GM23338 (cell line): ENCODE results near the gene SRSF12. TPM values are rescaled to one million over a fixed set of nuclear protein-coding genes. Genes with fewer than 3 reads are reported as not detected.
A peak's percentile ranks its signal among the peaks of the same experiment; 100 is the strongest.

Experiments
- ATAC-seq: fragments of 200-7000 bp; cut with Tn5 transposase; 3 replicates; pipeline ENCODE4 v1.9.1; 2020
- DNase-seq: peaks from one replicate; pipeline ENCODE4 v3.0.0-alpha.2; 2015; ENCODE audit warnings: low spot score
- H2AFZ ChIP-seq: fragments of 200-600 bp; sonication (generic); 2 replicates; pipeline ENCODE4 v1.8.0; 2016; ENCODE audit warnings: antibody characterized with exemption, mild to moderate bottlenecking, moderate library complexity
- H3F3A ChIP-seq: fragments of 200-600 bp; sonication (generic); replicated peaks from 2 replicates; pipeline ENCODE4 v1.8.0; 2017; ENCODE audit warnings: antibody characterized with exemption, mixed run types, low read depth
- H3K27ac ChIP-seq: fragments of 200-600 bp; sonication (generic); 2 replicates; pipeline ENCODE4 v1.6.1; 2016; ENCODE audit warnings: low read depth
- H3K27me3 ChIP-seq: fragments of 200-600 bp; sonication (generic); 2 replicates; pipeline ENCODE4 v1.8.0; 2016; ENCODE audit warnings: mild to moderate bottlenecking, mixed run types, moderate library complexity; ENCODE audit not compliant: insufficient read depth
- H3K36me3 ChIP-seq: fragments of 200-600 bp; sonication (generic); 2 replicates; pipeline ENCODE4 v1.8.0; 2016; ENCODE audit warnings: mild to moderate bottlenecking; ENCODE audit not compliant: insufficient read depth
- H3K4me1 ChIP-seq: fragments of 200-600 bp; sonication (generic); 2 replicates; pipeline ENCODE4 v1.8.0; 2016; ENCODE audit warnings: mild to moderate bottlenecking, moderate library complexity; ENCODE audit not compliant: insufficient read depth
- H3K4me2 ChIP-seq: fragments of 200-600 bp; sonication (generic); 2 replicates; pipeline ENCODE4 v1.7.1; 2017; ENCODE audit warnings: mixed run types
- H3K4me3 ChIP-seq: fragments of 200-600 bp; sonication (generic); 2 replicates; pipeline ENCODE4 v1.6.1; 2016; ENCODE audit warnings: mixed run types
- H3K79me2 ChIP-seq: fragments of 200-600 bp; sonication (generic); replicated peaks from 2 replicates; pipeline ENCODE4 v1.8.0; 2017; ENCODE audit warnings: mild to moderate bottlenecking; ENCODE audit not compliant: insufficient read depth
- H3K9me2 ChIP-seq: fragments of 200-600 bp; sonication (generic); 2 replicates; pipeline ENCODE4 v1.8.0; 2017; ENCODE audit not compliant: insufficient read depth
- H4K20me1 ChIP-seq: fragments of 200-600 bp; sonication (generic); replicated peaks from 2 replicates; pipeline ENCODE4 v1.8.0; 2017; ENCODE audit warnings: mild to moderate bottlenecking; ENCODE audit not compliant: insufficient read depth
- H3K27ac Mint-ChIP-seq: 2 replicates; pipeline ENCODE4 v1.8.0; 2020; ENCODE audit warnings: inconsistent platforms, mild to moderate bottlenecking, moderate library complexity, mixed read lengths
- H3K27me3 Mint-ChIP-seq: 3 replicates; pipeline ENCODE4 v1.8.0; 2022; ENCODE audit warnings: low read depth, mild to moderate bottlenecking, moderate library complexity, mixed read lengths, inconsistent platforms; ENCODE audit not compliant: insufficient read depth, poor library complexity
- H3K36me3 Mint-ChIP-seq: 3 replicates; pipeline ENCODE4 v1.8.0; 2021; ENCODE audit warnings: low read depth, mild to moderate bottlenecking, inconsistent platforms, moderate library complexity, mixed read lengths
- H3K4me1 Mint-ChIP-seq: 3 replicates; pipeline ENCODE4 v1.8.0; 2020; ENCODE audit warnings: mild to moderate bottlenecking, inconsistent platforms, mixed read lengths
- H3K4me3 Mint-ChIP-seq: 3 replicates; pipeline ENCODE4 v1.8.0; 2021; ENCODE audit warnings: moderate library complexity, mild to moderate bottlenecking, inconsistent platforms, mixed read lengths
- H3K9me3 Mint-ChIP-seq: 3 replicates; pipeline ENCODE4 v1.8.0; 2020; ENCODE audit warnings: moderate library complexity, mild to moderate bottlenecking, inconsistent platforms, mixed read lengths
- CREB1 ChIP-seq: fragments of 250-450 bp; sonication (Bioruptor Pico); IDR thresholded peaks from 2 replicates; pipeline ENCODE4 v1.5.0; 2020; ENCODE audit warnings: low read depth, mild to moderate bottlenecking, moderate library complexity
- CTCF ChIP-seq, 2 experiments: fragments of 200-600 bp in 1 of 2; sonication (generic) in 1 of 2; conservative IDR thresholded peaks; 2 replicates each; pipeline versions ENCODE4 v1.5.1 to v1.6.1; 2016 to 2017; ENCODE audit warnings: antibody characterized with exemption in 2 of 2, low read depth in 2 of 2, mild to moderate bottlenecking in 2 of 2, moderate library complexity in 1 of 2
- EZH2phosphoT487 ChIP-seq: fragments of 200-600 bp; sonication (generic); IDR thresholded peaks from one replicate; pipeline ENCODE4 v1.8.1; 2018; ENCODE audit warnings: antibody characterized with exemption; ENCODE audit not compliant: unreplicated experiment
- JUNB ChIP-seq: IDR thresholded peaks from one replicate; pipeline ENCODE4 v1.6.1; 2016; ENCODE audit warnings: antibody characterized with exemption; ENCODE audit not compliant: unreplicated experiment
- NANOG ChIP-seq: IDR thresholded peaks from 2 replicates; pipeline ENCODE4 v1.6.1; 2016; ENCODE audit warnings: antibody characterized with exemption, borderline replicate concordance
- POLR2AphosphoS5 ChIP-seq: IDR thresholded peaks from 2 replicates; pipeline ENCODE4 v1.6.1; 2016; ENCODE audit warnings: antibody characterized with exemption, low read depth
- STAT1 ChIP-seq: IDR thresholded peaks from one replicate; pipeline ENCODE4 v1.6.1; 2016; ENCODE audit warnings: antibody characterized with exemption; ENCODE audit not compliant: unreplicated experiment
- ZNF114 ChIP-seq: fragments of 250-450 bp; sonication (Bioruptor Pico); IDR thresholded peaks from 2 replicates; pipeline ENCODE4 v1.5.0; 2020; ENCODE audit warnings: mild to moderate bottlenecking, moderate library complexity
- ZNF462 ChIP-seq: fragments of 250-450 bp; sonication (Bioruptor Pico); IDR thresholded peaks from 2 replicates; pipeline ENCODE4 v1.5.0; 2020; ENCODE audit warnings: mild to moderate bottlenecking, moderate library complexity
- polyA plus RNA-seq: library from polyadenylated mRNA; unstranded; fragments of >200 nt; fragmentation: Nextera tagmentation; extraction: Ambion mirVana; gene quantifications from 2 replicates; pipeline ENCODE4 v1.2.1, GENCODE V29; 2016
- total RNA-seq: library from RNA; depleted of rRNA; stranded (reverse); fragments of >200 nt; shearing (Covaris generic); gene quantifications from 2 replicates; pipeline ENCODE4 v1.2.3, GENCODE V29; 2014

The SRSF12 gene
- total and polyA plus RNA-seq, 2 experiments from 2014 or later, result 3.6 TPM

GRCh38 chr6:89087881-89088280 is 30.0 kb downstream of the SRSF12 start (continued):
- TF ChIP-seq ZNF462 (CRISPR knock-in tag) (no peak), EZH2phosphoT487 (no peak), POLR2AphosphoS5 (no peak), CTCF (conservative IDR thresholded peaks at IDR 0.05; ENCODE audit: low read depth in 2 of 2) (no peak), ZNF114 (CRISPR knock-in tag) (no peak)

- no peak overlapping the region; the same call in 2 of the 3 replicates for H3K4me3 Mint-ChIP-seq
- DNase-seq, result no peak
- H3K4me3 ChIP-seq, result no peak overlapping the region
- H3K4me2 ChIP-seq, result peak overlapping the region; percentile 17
- H3K36me3 Mint-ChIP-seq, result peaks cover 11% of the 10 kb centered on the region
- H3K27ac Mint-ChIP-seq, result no peak overlapping the region
- H2AFZ ChIP-seq, result no peak overlapping the region
- peaks cover 16% of the 10 kb centered on the region for H3K27me3 ChIP-seq
- no peaks in the 10 kb centered on the region for H3K9me2 ChIP-seq
- no peak for ATAC-seq
- H3K4me1 ChIP-seq, result peaks cover 44% of the 10 kb centered on the region
- peaks cover 5% of the 10 kb centered on the region; the same call in 1 of the 2 replicates for H3K36me3 ChIP-seq
- no peak overlapping the region for H3K27ac ChIP-seq
- TF ChIP-seq POLR2AphosphoS5 (no peak), STAT1 (no peak), NANOG (no peak), CREB1 (no peak), JUNB (no peak)
- no peaks in the 10 kb centered on the region; the same call in 2 of the 3 replicates for H3K9me3 Mint-ChIP-seq
- H3F3A ChIP-seq, result no peaks in the 10 kb centered on the region
- H3K4me1 Mint-ChIP-seq, result peaks cover 38% of the 10 kb centered on the region
- H3K27me3 Mint-ChIP-seq, result peaks cover 14% of the 10 kb centered on the region
- H4K20me1 ChIP-seq, result peaks cover 24% of the 10 kb centered on the region
- peaks cover 26% of the 10 kb centered on the region for H3K79me2 ChIP-seq
Observed at GRCh38 chr6:89085409-89086205, 32.3 kb downstream of the SRSF12 start.
